HG02571 (cell line): ENCODE measurements around the gene PRICKLE3.
A peak's percentile ranks its signal among the peaks of the same experiment; 100 is the strongest.

Experiments used
- ATAC-seq: cut with Tn5 transposase; IDR thresholded peaks from one replicate; pipeline ENCODE4 v1.9.1; 2021; ENCODE audit warnings: mild to moderate bottlenecking, moderate library complexity; ENCODE audit not compliant: unreplicated experiment

The PRICKLE3 gene, protein sequence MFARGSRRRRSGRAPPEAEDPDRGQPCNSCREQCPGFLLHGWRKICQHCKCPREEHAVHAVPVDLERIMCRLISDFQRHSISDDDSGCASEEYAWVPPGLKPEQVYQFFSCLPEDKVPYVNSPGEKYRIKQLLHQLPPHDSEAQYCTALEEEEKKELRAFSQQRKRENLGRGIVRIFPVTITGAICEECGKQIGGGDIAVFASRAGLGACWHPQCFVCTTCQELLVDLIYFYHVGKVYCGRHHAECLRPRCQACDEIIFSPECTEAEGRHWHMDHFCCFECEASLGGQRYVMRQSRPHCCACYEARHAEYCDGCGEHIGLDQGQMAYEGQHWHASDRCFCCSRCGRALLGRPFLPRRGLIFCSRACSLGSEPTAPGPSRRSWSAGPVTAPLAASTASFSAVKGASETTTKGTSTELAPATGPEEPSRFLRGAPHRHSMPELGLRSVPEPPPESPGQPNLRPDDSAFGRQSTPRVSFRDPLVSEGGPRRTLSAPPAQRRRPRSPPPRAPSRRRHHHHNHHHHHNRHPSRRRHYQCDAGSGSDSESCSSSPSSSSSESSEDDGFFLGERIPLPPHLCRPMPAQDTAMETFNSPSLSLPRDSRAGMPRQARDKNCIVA

DNA sequence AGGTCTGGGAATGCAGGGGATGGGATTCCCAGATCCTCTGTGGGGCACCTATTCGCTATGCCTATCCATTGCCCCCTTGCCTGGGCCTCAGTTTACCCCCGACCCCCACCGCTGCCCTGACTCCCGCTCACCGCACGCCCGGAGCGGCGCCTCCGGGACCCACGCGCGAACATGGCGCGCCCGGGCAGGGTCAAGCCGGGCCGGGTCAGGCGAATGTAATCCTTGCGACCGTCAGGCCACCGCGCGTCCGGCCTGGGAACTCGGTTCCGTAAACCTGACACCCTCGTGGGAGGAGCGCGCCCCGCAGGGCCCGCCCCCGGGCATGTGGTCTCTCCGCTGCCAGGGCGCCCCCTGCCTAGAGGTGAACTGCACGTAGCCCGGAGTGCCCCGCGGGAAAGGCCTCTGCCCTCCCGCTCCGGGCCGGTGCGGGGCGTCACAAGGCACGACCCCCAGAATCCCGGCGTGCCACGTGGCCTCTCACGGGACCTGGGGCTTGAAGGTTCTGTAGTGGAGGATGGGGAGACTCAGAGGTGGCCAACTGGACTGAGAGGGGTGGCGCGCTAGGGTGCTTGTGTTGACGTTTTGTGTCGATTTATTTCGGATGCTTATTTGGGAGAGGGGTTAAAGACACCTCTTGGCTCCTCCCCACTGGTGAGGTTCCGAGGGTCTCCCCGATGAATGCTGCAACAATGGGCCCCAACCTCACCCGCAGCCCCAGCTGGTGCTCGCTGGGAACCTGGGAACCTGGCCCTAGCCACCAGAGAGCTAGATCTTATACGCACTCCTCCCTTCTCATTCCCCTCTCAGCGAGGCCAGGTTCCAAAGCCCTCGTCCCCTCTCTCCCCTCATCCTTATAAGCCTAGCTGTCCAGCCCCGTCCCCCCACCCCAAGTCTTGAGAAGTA lies at the start of gene PRICKLE3:
Gene PRICKLE3 (minus strand): TSS at position 249 of the 903 bp plus-strand sequence. CDS start 76 bp downstream, at position 173.
- ATAC-seq: no peak

DNA sequence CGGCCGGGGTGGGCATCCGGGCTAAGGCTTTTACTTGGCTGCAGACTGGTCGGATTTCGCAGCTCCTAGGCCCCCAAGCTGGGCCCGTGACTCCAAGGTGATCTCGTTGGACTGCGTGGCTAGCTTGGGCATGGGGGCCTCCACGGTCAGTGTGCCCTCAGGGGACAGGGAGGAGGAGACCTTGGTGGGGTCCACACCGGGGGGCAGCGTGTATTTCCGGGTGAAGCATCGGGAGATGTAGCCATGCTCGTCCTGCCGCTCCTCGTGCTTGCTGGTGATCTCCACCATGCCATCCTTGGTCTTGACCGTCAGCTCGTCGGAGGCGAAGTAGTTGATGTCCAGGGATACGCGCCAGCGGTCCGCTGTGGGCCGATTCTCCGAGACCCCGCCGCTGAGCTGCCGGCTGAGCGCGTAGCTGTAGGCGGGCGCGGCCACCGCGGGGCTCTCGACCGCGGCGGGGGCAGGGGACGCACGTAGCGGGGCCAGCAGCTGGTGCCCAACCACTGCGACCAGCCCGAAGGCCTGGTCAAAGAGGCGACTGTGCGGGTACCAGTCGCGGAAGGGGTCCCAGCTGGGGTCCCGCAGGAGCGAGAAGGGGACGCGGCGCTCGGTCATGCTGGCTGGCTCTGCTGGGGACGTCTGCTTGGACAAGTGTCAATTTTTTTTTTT lies 47.8 kb upstream of the PRICKLE3 start:
- ATAC-seq: no peak

DNA sequence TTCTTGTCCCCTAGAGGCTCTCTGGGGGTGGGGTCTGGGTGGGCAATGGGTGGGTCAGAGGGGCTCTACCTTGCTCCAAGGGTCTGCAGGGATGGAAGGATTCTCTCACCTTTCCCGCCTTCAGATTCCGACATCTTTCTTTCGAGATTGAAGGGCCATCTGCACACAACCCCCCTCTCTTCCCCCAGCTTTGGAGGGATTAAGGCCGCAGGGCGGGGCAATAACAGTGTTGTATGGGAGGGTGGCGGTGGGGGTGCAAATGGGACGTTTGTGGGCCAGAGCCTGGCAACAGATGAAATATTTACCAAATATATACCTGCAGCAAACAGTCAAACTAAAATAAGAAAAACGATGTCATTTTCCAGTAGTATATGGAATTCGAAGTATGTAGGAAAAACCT lies 47.0 kb upstream of the PRICKLE3 start, which contains the start of gene CACNA1F:
Gene CACNA1F (minus strand): TSS at position 165 of the 400 bp plus-strand sequence. CDS start 31 bp downstream, at position 134.
- no peak for ATAC-seq

DNA sequence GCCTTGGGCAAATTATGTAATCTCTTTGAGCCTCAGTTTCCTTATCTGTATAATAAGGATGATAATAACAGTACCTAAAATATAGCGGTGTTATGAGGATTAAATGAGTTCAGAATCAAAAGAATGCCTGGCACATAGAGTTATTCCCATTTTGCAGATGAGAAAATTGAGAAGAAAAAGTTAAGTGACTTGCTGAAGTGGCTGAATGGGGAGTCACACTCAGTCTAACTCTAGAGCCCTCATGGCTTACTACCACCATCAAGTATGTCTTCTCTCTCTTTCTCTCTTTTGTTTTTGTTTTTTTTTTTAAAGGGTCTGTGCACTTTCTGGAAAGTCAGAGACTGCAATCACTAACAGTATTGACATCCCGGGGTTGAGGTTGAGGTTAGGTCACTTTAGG lies 46.4 kb upstream of the PRICKLE3 start:
- ATAC-seq: no peak

DNA sequence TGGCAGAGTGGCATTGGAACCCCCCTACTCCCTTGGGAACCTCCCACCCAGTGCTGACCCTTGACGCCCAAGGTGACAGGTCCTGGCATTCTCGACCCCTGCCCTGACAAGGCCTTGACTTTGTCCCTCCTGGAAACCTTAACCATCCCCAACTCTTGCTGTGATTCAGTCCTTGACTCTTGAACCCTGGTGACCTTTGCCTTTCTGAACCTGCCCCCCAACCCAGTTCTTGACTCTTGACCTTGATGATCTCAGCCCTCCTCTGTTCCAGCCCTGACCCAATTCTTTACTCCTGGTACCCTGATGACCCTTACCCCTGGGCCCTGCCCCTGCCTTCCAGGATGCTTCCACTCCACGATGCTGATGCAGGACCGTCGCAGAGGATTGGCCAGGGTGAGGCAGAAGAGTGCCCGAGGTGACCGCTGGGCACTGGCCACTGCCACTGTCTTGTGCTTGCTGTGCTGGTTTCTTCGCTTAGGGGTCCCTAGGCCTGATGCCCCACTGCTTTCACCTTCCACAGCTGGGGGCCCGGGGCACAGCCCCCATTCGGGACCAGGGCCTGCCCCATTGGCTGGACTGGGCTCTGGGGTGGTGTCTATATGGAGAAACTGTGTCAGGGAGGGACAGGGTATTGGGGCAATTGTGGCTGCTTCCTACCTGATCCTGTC lies 45.3 kb upstream of the PRICKLE3 start:
- no peak for ATAC-seq

DNA sequence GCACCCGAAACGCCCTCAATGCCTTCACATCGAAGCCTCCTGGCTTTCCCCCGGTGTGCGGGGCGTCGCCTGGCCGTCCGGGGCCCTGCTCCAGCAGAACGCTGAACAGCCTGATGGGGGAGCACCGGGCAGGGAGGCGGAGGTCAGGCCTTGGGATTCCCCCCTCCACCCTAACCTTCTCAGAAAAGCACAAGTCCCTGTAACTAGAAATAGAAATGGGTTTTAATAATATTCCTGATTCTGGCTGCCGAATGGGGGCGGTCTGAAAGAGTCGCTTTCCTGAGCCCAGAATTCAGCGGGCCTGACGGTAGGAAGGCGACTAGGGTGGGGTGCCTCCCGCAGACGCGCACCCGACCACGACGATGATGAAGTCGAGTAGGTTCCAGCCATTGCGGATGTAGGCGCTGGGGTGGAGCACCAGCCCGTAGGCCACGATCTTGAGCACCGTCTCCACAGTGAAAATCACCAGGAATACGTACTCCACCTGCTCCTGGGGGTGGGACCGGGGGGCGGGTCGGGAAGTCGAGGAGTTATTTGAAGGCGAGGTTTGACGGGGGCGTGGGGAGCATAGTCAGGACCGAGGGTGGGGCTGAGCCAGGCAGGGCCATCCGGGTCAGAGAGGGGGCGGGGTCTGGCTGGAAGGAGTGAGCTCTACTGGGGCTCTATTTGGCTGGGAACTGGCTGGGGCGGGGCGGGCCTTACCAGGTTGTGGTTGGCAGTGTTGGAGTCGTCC lies 44.5 kb upstream of the PRICKLE3 start:
- ATAC-seq: peak; percentile 51

DNA sequence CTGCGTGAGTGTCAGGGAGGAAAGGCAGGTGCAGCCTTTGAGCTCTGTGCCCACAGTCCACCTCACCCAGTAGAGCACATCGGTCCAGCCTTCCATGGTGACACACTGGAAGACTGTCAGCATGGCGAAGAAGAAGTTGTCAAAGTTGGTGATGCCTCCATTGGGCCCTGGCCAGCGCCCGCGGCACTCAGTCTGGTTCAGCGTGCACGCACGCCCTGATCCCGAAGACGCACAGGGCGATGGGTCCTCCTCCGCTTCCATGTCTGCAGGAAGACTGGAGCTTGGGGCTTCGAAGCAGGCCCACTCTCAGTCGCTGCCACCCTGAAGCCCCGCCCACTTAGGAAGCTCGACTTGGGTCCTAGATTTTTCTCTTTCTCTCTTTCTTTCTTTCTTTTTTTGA lies 42.0 kb upstream of the PRICKLE3 start:
- ATAC-seq: no peak

DNA sequence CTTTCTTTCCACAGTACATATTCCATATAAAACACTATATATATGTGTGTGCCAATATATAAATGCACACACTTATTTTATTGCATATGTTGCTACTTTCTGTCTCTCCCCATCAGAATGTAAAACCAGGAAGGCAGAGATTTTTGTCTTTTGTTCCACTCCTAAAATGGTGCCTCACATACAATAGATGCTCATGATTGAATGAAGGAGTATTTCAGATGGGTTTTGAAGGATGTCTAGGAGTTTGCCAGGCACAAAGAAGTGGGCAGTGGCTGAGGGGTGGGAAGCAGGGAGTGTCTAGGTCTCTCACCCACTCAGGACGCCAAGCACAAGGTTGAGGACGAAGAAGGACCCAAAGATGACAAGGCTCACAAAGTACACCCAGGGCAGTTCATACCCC lies 41.6 kb upstream of the PRICKLE3 start:
- ATAC-seq: no peak

DNA sequence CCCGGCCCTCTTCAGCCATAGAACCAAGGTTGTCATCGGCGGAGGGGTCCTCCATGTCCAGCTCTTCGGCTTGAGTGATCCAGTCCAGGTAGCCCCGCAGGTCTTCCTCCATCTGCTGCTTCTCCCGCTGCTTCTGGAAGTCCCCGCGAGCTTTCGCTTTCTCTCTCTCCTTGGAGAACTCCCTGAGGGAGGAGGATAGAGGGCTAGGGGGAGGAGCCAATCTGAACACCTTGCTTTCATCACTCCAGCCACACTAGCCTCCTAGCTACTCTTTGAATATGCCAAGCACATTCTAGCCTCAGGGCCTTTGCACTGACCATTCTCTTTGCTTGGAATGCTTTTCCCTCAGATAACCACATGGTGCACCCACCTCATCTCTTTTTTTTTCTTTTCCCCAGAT lies 40.8 kb upstream of the PRICKLE3 start:
- no peak for ATAC-seq

DNA sequence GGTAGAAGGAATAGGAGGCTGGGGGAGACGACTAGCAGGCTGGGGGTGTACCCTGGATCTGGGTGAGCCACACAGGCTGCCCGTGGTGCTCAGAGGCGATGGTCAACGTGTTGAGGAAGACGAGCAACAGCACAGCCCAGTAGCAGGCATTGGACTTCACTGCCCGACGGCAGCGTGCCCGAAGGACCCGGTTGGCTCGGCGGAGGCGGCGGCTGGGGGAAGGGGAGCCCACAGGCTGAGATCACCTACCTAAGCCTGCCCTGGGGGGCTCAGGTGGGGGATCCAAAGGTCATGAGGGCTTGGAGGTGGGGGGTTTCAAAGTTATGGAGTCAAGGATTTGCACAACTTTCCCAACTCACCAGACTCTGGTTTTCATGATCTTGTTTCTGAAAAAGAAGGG lies 39.7 kb upstream of the PRICKLE3 start:
- no peak for ATAC-seq

DNA sequence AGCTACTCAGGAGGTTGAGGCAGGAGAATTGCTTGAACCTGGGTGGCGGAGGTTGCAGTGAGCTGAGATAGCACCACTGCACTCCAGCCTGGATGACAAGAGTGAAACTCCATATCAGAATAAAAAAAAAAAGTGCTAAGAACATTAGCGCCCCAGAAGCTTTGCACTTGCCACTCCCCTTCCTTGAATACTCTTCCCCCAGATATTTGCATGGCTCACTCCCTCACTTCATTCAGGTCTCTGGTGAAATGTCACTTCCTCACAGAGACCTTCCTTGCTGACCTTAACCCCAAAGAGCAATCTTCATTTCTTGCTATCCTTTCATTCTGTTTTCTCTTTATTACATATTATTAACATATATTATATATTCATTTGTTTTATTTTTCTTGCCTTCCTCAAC lies 35.7 kb upstream of the PRICKLE3 start:
- no peak for ATAC-seq

DNA sequence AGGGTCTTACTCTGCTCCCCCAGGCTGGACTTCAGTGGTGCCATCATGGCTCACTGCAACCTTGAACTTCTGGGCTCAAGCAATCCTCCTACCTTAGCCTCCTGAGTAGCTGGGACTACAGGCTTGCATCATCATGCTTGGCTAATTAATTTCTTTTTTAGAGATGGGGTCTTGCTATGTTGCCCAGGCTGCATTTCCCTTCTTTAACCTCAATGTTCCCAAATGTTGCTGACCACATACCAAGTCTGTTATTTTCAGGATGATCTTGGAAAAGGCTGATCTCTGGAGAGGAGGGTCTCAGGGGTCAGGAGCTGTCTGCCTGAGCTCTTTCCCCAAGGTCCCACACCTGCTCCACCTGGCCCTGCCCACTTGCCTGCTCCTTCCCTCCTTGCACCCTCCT lies 33.9 kb upstream of the PRICKLE3 start:
- ATAC-seq: no peak

DNA sequence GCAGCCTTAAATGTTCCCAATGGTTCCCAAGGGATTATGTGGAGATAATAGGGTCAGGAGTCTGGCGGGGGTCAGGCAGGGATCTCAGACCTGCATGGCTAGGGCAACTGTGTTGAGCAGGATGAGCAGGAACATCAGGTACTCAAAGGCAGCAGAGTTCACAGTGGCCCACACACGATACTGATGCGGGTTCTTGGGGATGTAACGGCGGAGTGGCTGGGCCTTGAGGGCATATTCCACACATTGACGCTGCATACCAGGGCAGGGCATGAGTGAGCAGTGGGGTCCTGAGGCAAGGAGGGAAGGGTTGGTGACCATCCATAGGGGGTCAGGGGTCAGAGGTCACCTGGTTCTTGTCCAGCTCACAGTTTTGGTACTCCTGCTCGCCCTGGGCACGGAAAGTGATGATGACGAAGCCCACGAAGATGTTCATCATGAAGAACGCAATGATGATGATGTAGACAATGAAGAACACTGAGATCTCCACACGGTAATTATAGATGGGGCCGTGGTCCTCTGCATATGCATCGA lies 28.9 kb upstream of the PRICKLE3 start:
- ATAC-seq: no peak

DNA sequence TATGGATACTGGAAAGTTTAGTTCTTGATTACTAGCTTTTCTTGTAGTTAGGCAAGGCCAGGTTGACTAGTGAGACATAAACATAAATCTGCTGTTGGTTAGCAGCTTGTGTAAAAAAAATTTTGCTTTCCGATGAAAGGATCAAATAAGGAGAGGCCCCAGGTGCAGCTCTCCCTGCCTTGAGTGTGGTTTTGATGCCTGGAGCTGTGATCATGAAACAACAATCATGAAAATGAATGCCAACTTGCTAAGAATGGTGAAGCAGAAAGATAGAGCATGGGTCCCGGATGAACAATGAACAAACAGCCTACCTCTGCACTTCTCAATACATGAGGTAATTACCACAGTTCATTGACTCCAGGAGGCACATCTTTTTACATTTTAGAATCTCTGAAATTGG lies 28.2 kb upstream of the PRICKLE3 start:
- ATAC-seq: no peak

DNA sequence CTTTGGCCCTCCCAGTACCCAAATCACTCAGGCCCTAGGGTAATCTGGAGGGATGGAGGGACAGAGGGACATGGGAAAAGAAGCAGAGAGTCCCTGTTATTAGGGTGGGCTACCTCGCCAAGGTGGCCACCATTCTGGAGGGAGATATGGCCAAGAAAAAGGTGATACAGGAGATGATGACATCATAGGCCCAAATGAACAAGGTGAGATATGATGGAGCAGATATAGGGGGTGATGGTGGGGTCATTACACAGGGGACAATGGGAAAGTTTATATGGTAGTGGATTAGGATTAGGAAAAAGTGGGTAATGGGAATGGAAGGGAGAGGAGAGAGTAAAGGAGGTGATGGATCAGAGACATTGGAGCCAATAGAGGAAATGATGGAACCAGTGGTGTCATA lies 26.7 kb upstream of the PRICKLE3 start:
- no peak for ATAC-seq

DNA sequence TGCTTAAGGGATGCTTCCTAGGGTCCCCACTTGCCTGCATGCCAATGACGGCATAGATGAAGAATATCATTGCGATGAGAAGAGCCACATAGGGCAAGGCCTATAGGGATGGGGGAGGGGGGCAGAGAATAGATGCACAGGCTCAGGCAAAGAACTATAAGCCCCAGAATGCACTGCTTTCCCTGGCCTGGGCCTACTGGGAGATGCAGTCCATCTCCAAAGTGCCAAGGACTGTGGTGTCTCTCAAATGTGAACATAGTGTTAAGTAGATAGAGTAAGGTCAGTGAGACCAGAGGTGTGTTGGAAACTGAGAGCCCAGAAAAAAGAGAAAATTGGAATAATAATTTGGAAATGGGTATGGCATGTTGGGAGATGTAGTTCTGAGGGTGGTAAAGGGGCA lies 26.0 kb upstream of the PRICKLE3 start:
- no peak for ATAC-seq

DNA sequence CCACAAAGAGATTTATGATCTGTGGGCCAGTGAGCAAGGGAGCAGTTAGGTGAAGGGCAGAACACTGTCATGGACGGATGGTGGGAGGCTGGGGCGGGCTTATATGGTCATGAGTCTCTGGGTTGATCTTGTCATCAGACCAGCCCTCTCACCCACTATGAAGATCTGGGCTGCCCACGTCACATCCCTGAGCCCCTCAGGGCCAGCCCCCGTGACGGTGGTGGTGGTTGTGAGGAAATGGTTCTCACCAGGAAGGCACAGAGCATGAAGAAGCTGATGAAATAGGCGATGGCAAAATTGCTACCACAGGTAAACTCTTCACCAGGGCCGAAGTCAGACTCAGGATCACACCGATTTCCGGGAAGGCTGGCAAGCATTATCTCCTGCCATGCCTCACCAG lies 24.9 kb upstream of the PRICKLE3 start:
- ATAC-seq: no peak

DNA sequence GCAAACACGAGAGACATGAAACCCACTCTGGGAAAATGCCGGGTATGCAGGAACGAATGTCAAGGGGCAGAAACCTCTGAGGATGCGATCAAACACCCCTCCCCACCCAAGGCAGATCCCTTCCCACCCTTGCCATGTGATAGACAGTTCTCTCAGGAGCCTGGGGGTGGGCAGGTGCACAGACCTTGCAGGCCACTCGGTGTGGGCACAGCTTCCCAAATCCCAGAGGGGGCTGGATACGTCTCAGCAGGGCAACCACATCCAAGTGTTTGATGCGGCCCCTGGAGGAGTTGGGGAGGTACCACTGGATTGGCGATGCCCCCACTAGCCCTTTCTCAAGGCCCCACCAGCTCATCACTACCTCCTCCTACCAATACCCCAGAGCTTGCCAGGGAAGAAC lies 24.2 kb upstream of the PRICKLE3 start:
- no peak for ATAC-seq

DNA sequence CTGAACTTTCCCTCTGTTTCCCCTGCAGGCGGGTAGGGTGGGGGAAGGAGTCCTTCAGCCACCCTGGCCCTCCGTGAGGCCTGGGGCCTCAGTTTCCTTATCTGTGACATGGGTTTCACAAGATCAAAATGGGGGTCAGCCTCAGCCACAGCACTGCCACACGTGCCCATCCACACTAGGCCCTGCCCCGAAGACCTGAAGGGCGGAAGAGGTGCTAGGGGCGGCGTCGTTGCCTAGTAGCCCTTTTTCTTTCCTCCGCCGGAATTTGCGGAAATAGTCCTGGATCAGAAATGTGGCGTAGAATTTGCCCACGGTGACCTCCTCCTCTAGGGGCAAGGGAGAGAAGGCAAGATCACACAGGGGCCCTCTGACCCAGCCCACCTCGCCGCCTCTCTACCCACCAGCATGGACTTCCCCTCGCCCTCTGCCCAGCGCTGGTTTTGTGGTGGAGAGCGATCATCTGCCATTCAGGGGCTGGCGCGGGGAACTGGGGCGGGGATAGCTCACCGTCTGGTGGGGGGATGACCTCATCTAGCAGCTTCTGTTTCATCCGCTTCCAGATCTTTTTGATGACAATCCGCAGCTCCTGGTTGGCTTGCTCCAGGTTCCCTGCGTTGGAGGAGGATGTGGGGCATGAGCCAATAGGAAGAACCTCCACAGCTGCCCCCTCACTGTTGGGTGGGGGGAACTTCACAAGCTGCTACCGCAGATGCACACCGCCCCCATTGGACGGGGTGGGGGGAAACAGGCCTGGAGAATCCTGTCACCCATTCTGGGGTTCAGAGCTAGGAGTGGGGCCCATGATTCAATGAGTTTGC lies 23.5 kb upstream of the PRICKLE3 start:
- no peak for ATAC-seq
